AG04450 (cell line): Measurements from ENCODE around the gene LIN7B. TPM values are rescaled to one million over a fixed set of nuclear protein-coding genes. Genes with fewer than 3 reads are reported as not detected.
"Not testable (repeated sequence)": the region's sequence is repeated elsewhere in the genome, so short reads cannot be mapped to it uniquely, and the experiment has no call there.

Experiments
- CTCF ChIA-PET: fragments of 300-600, 350-600 bp; formaldehyde crosslinking; extraction: SDS; loops from one replicate; lab custom pipeline; 2022; ENCODE audit warnings: antibody characterized with exemption, inconsistent platforms; lab: Charles Lee
- POLR2A ChIA-PET: fragments of 350-600 bp; formaldehyde crosslinking; extraction: SDS; loops from one replicate; lab custom pipeline; 2021; ENCODE audit warnings: antibody characterized with exemption, inconsistent platforms; lab: Yijun Ruan, JAX
- DNase-seq: peaks from one replicate; pipeline ENCODE4 v3.0.0-alpha.2; 2011; ENCODE audit warnings: low read depth, low spot score
- H3K27ac ChIP-seq: one replicate; pipeline ENCODE4 v1.5.1; 2012; ENCODE audit warnings: low read depth, low read length, control low read depth
- H3K27me3 ChIP-seq: one replicate; pipeline ENCODE4 v1.6.0; 2012; ENCODE audit warnings: low read length; ENCODE audit not compliant: control insufficient read depth, insufficient read depth
- H3K4me3 ChIP-seq: 2 replicates; pipeline ENCODE4 v1.5.1; 2011; ENCODE audit warnings: mild to moderate bottlenecking, low read depth, low read length, control low read depth
- H3K9me3 ChIP-seq: 2 replicates; pipeline ENCODE4 v1.5.1; 2012; ENCODE audit warnings: low read length; ENCODE audit not compliant: control insufficient read depth, insufficient read depth
- CTCF ChIP-seq: IDR thresholded peaks from 2 replicates; pipeline ENCODE4 v1.5.1; 2011; ENCODE audit warnings: low read depth, low read length, control low read depth, inconsistent platforms
- polyA plus RNA-seq: library from polyadenylated mRNA; depleted of rRNA; stranded (reverse); fragments of >200 nt; gene quantifications from 2 replicates; pipeline ENCODE4 v1.2.3, GENCODE V29; 2011

The LIN7B gene
- polyA plus RNA-seq, 1 experiment = 4.2 TPM

- POLR2A ChIA-PET = no interaction called here
Observed at GRCh38 chr19:49069026-49069425, 45.1 kb upstream of the LIN7B start.

GRCh38 chr19:49070416-49070815 is 43.8 kb upstream of the LIN7B start:
- peaks cover 23% of the 10 kb centered on the region for H3K9me3 ChIP-seq
- no peak for TF ChIP-seq CTCF
- ChIA-PET POLR2A (no interaction called here), CTCF (interaction anchor here (0.5 to 1.3 kb wide), 3 partner anchors 17 to 128 kb away, joined by 3 to 4 read pairs (median 3); no protein-coding TSS in a partner anchor)
- no peak overlapping the region for H3K4me3 ChIP-seq
- peaks cover 34% of the 10 kb centered on the region for H3K27me3 ChIP-seq
- DNase-seq = no peak
- no peak overlapping the region for H3K27ac ChIP-seq

More at GRCh38 chr19:49069026-49069425, 45.1 kb upstream of the LIN7B start:
- DNase-seq = no peak
- CTCF ChIA-PET = interaction anchor here (0.9 to 1.3 kb wide), 3 partner anchors 13 to 130 kb away, joined by 3 to 4 read pairs (median 3); no protein-coding TSS in a partner anchor
- H3K27me3 ChIP-seq = peaks cover 40% of the 10 kb centered on the region
- no peak for TF ChIP-seq CTCF
- H3K4me3 ChIP-seq = no peak overlapping the region
- peaks cover 23% of the 10 kb centered on the region for H3K9me3 ChIP-seq
- no peak overlapping the region for H3K27ac ChIP-seq

GRCh38 chr19:49071860-49072547 is 42.2 kb upstream of the LIN7B start:
- Histone ChIP-seq H3K27ac (no peak overlapping the region), H3K9me3 (peaks cover 23% of the 10 kb centered on the region), H3K27me3 (peaks cover 23% of the 10 kb centered on the region), H3K4me3 (no peak overlapping the region)
- ChIA-PET POLR2A (no interaction called here), CTCF (no interaction called here)
- DNase-seq = no peak
- no peak for TF ChIP-seq CTCF

- H3K9me3 ChIP-seq = peaks cover 23% of the 10 kb centered on the region
- POLR2A ChIA-PET = no interaction called here
- no peak overlapping the region for H3K4me3 ChIP-seq
- peaks cover 19% of the 10 kb centered on the region for H3K27me3 ChIP-seq
- peak; percentile 42 for TF ChIP-seq CTCF
- CTCF ChIA-PET = interaction anchor here (0.7 to 2.1 kb wide), 5 partner anchors 24 to 152 kb away, joined by 3 to 27 read pairs (median 9); no protein-coding TSS in a partner anchor
- DNase-seq = no peak
- no peak overlapping the region for H3K27ac ChIP-seq
Observed at GRCh38 chr19:49073514-49074378, 40.4 kb upstream of the LIN7B start.

GRCh38 chr19:49074869-49075268 is 39.3 kb upstream of the LIN7B start:
- CTCF ChIA-PET = interaction anchor here (0.7 to 2.1 kb wide), 3 partner anchors 8 to 151 kb away, joined by 3 to 27 read pairs (median 9); no protein-coding TSS in a partner anchor
- DNase-seq, H3K27ac ChIP-seq, POLR2A ChIA-PET, H3K4me3 ChIP-seq: not testable (repeated sequence)
- peaks cover 19% of the 10 kb centered on the region for H3K27me3 ChIP-seq
- TF ChIP-seq CTCF = peak; percentile 64
- H3K9me3 ChIP-seq = peaks cover 20% of the 10 kb centered on the region
